Erythroblast (primary cell): Measurements from ENCODE around the gene AFAP1L1.

Experiments used
- GATA1 ChIP-seq: IDR thresholded peaks from 2 replicates; pipeline ENCODE4 v1.6.1; 2011; ENCODE audit warnings: low read depth, mild to moderate bottlenecking, control low read depth, low read length, moderate library complexity
- POLR2A ChIP-seq: IDR thresholded peaks from 2 replicates; pipeline ENCODE4 v1.6.1; 2011; ENCODE audit warnings: mild to moderate bottlenecking, low read length

- TF ChIP-seq POLR2A (peak; percentile 78), GATA1 (no peak)
These were observed 86.0 kb downstream of the AFAP1L1 start, which contains the start of gene PCYOX1L for GRCh38 chr5:149357370-149358293.
